ENCODE measurements around the gene ZDHHC14.

ZDHHC14 gene

GRCh38 chr6:157432231-157432891 is 51.4 kb downstream of the ZDHHC14 start:
- TF ChIP-seq CSDC2 (CRISPR knock-in tag; IDR thresholded peaks at IDR 0.05) (no peak), ARNTL (CRISPR knock-in tag; IDR thresholded peaks at IDR 0.05; ENCODE audit: borderline replicate concordance, low read depth) (no peak), PPARA (CRISPR knock-in tag; IDR thresholded peaks at IDR 0.05; ENCODE audit: borderline replicate concordance) (no peak), POU6F1 (CRISPR knock-in tag; IDR thresholded peaks at IDR 0.05; ENCODE audit: borderline replicate concordance, low read depth) (no peak), OSR1 (CRISPR knock-in tag; IDR thresholded peaks at IDR 0.05) (no peak), TCF4 (CRISPR knock-in tag; IDR thresholded peaks at IDR 0.05; ENCODE audit: borderline replicate concordance) (no peak), SNAI2 (CRISPR knock-in tag; IDR thresholded peaks at IDR 0.05) (no peak), ISL1 (CRISPR knock-in tag; IDR thresholded peaks at IDR 0.05) (no peak), CSRNP3 (CRISPR knock-in tag; IDR thresholded peaks at IDR 0.05) (no peak), ZFP30 (CRISPR knock-in tag; IDR thresholded peaks at IDR 0.05) (no peak), PATZ1 (CRISPR knock-in tag; IDR thresholded peaks at IDR 0.05; ENCODE audit: borderline replicate concordance) (no peak), TOX (CRISPR knock-in tag; IDR thresholded peaks at IDR 0.05; ENCODE audit: borderline replicate concordance) (no peak), ZFP3 (CRISPR knock-in tag; IDR thresholded peaks at IDR 0.05) (no peak), RARB (CRISPR knock-in tag; IDR thresholded peaks at IDR 0.05) (no peak), ZC3H10 (CRISPR knock-in tag; IDR thresholded peaks at IDR 0.05) (no peak)
- peak; percentile 54 for ATAC-seq

- ATAC-seq, result no peak
- TF ChIP-seq ZFP30 (CRISPR knock-in tag; IDR thresholded peaks at IDR 0.05) (no peak), SNAI2 (CRISPR knock-in tag; IDR thresholded peaks at IDR 0.05) (no peak), ARNTL (CRISPR knock-in tag; IDR thresholded peaks at IDR 0.05; ENCODE audit: borderline replicate concordance, low read depth) (no peak), PPARA (CRISPR knock-in tag; IDR thresholded peaks at IDR 0.05; ENCODE audit: borderline replicate concordance) (no peak), ZFP3 (CRISPR knock-in tag; IDR thresholded peaks at IDR 0.05) (no peak), ESRRG (CRISPR knock-in tag; IDR thresholded peaks at IDR 0.05) (no peak), ZC3H10 (CRISPR knock-in tag; IDR thresholded peaks at IDR 0.05) (no peak), POU6F1 (CRISPR knock-in tag; IDR thresholded peaks at IDR 0.05; ENCODE audit: borderline replicate concordance, low read depth) (no peak), CSRNP3 (CRISPR knock-in tag; IDR thresholded peaks at IDR 0.05) (no peak), TSHZ2 (CRISPR knock-in tag; IDR thresholded peaks at IDR 0.05) (no peak), CSDC2 (CRISPR knock-in tag; IDR thresholded peaks at IDR 0.05) (no peak), PATZ1 (CRISPR knock-in tag; IDR thresholded peaks at IDR 0.05; ENCODE audit: borderline replicate concordance) (no peak), TCF4 (CRISPR knock-in tag; IDR thresholded peaks at IDR 0.05; ENCODE audit: borderline replicate concordance) (no peak), ZNF8 (CRISPR knock-in tag; IDR thresholded peaks at IDR 0.05) (no peak), BACH2 (CRISPR knock-in tag; IDR thresholded peaks at IDR 0.05; ENCODE audit: borderline replicate concordance) (no peak), CREB5 (CRISPR knock-in tag; IDR thresholded peaks at IDR 0.05; ENCODE audit: low read depth) (no peak), TOX (CRISPR knock-in tag; IDR thresholded peaks at IDR 0.05; ENCODE audit: borderline replicate concordance) (no peak)
Measured at GRCh38 chr6:157432892-157433265, 51.9 kb downstream of the ZDHHC14 start.

Measured in SK-N-SH treated with all-trans-retinoic acid at 6 μM for 48 hours (cell line).